Loucy (cell line): Measurements from ENCODE around the gene TCF19.

Experiments
- H2AFZ ChIP-seq: fragments of 200-600 bp; sonication (generic); 2 replicates; pipeline ENCODE4 v1.6.0; 2016; ENCODE audit warnings: antibody characterized with exemption, mild to moderate bottlenecking, low read length, moderate library complexity
- H3F3A ChIP-seq: fragments of 200-600 bp; 2 replicates; pipeline ENCODE4 v1.6.0; 2016; ENCODE audit warnings: antibody characterized with exemption, low read depth, mild to moderate bottlenecking
- H3K27me3 ChIP-seq: fragments of 200-600 bp; sonication (generic); 2 replicates; pipeline ENCODE4 v1.6.1; 2014; ENCODE audit warnings: low read length, mild to moderate bottlenecking; ENCODE audit not compliant: insufficient read depth, poor library complexity, severe bottlenecking
- H3K36me3 ChIP-seq: fragments of 200-600 bp; sonication (generic); 2 replicates; pipeline ENCODE4 v1.6.1; 2016; ENCODE audit warnings: low read length; ENCODE audit not compliant: insufficient read depth
- H3K4me1 ChIP-seq: fragments of 200-600 bp; sonication (generic); 2 replicates; pipeline ENCODE4 v1.5.1; 2014; ENCODE audit warnings: low read length, mild to moderate bottlenecking; ENCODE audit not compliant: insufficient read depth, poor library complexity, severe bottlenecking
- H3K4me2 ChIP-seq: fragments of 200-600 bp; sonication (generic); 2 replicates; pipeline ENCODE4 v1.6.0; 2014; ENCODE audit warnings: antibody characterized with exemption, low read length, low read depth, mild to moderate bottlenecking; ENCODE audit not compliant: poor library complexity, severe bottlenecking
- H3K4me3 ChIP-seq: fragments of 200-600 bp; sonication (generic); 2 replicates; pipeline ENCODE4 v1.5.1; 2014; ENCODE audit warnings: low read length, mild to moderate bottlenecking, mixed read lengths; ENCODE audit not compliant: poor library complexity, severe bottlenecking
- H3K79me2 ChIP-seq: fragments of 200-600 bp; sonication (generic); 2 replicates; pipeline ENCODE4 v1.6.1; 2014; ENCODE audit warnings: low read length; ENCODE audit not compliant: insufficient read depth
- H3K9ac ChIP-seq: fragments of 200-600 bp; sonication (generic); 2 replicates; pipeline ENCODE4 v1.6.0; 2014; ENCODE audit warnings: mild to moderate bottlenecking, low read depth, low read length, moderate library complexity; ENCODE audit not compliant: poor library complexity, severe bottlenecking
- H3K9me2 ChIP-seq: fragments of 200-600 bp; sonication (generic); replicated peaks from 2 replicates; pipeline ENCODE4 v1.6.1; 2016; ENCODE audit warnings: low read depth, low read length, mixed read lengths
- H3K9me3 ChIP-seq: fragments of 200-600 bp; sonication (generic); 2 replicates; pipeline ENCODE4 v1.6.1; 2014; ENCODE audit warnings: mild to moderate bottlenecking, antibody characterized with exemption, low read length, low read depth; ENCODE audit not compliant: insufficient read depth
- H4K20me1 ChIP-seq: fragments of 200-600 bp; sonication (generic); 2 replicates; pipeline ENCODE4 v1.6.0; 2014; ENCODE audit warnings: antibody characterized with exemption, low read length, mild to moderate bottlenecking; ENCODE audit not compliant: insufficient read depth, poor library complexity, severe bottlenecking
- EZH2phosphoT487 ChIP-seq: fragments of 200-600 bp; IDR thresholded peaks from 2 replicates; pipeline ENCODE4 v1.6.1; 2018; ENCODE audit warnings: antibody characterized with exemption, mild to moderate bottlenecking, moderate library complexity, borderline replicate concordance
- TF ChIP-seq, protein P1 (sequence below): fragments of 200-600 bp; sonication (generic); conservative IDR thresholded peaks from 2 replicates; pipeline ENCODE4 v1.5.1; 2014; ENCODE audit warnings: mild to moderate bottlenecking, antibody characterized with exemption, low read length

The TCF19 gene

GRCh38 chr6:31175971-31176370 lies 17.6 kb downstream of the TCF19 start:
- H3K36me3 ChIP-seq = no peaks in the 10 kb centered on the region
- no peaks in the 10 kb centered on the region for H4K20me1 ChIP-seq
- H2AFZ ChIP-seq = no peak overlapping the region
- peaks cover 3% of the 10 kb centered on the region; the same call in 1 of the 2 replicates for H3K79me2 ChIP-seq
- H3K9me3 ChIP-seq = no peaks in the 10 kb centered on the region
- H3K4me3 ChIP-seq = no peak overlapping the region
- no peaks in the 10 kb centered on the region for H3F3A ChIP-seq
- no peaks in the 10 kb centered on the region for H3K27me3 ChIP-seq
- H3K4me2 ChIP-seq = no peak overlapping the region
- no peaks in the 10 kb centered on the region for H3K9me2 ChIP-seq
- no peaks in the 10 kb centered on the region for H3K4me1 ChIP-seq
- TF ChIP-seq, protein P1, sequence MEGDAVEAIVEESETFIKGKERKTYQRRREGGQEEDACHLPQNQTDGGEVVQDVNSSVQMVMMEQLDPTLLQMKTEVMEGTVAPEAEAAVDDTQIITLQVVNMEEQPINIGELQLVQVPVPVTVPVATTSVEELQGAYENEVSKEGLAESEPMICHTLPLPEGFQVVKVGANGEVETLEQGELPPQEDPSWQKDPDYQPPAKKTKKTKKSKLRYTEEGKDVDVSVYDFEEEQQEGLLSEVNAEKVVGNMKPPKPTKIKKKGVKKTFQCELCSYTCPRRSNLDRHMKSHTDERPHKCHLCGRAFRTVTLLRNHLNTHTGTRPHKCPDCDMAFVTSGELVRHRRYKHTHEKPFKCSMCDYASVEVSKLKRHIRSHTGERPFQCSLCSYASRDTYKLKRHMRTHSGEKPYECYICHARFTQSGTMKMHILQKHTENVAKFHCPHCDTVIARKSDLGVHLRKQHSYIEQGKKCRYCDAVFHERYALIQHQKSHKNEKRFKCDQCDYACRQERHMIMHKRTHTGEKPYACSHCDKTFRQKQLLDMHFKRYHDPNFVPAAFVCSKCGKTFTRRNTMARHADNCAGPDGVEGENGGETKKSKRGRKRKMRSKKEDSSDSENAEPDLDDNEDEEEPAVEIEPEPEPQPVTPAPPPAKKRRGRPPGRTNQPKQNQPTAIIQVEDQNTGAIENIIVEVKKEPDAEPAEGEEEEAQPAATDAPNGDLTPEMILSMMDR = no peak
- no peak for TF ChIP-seq EZH2phosphoT487
- H3K9ac ChIP-seq = peak overlapping the region; percentile 17

DNA sequence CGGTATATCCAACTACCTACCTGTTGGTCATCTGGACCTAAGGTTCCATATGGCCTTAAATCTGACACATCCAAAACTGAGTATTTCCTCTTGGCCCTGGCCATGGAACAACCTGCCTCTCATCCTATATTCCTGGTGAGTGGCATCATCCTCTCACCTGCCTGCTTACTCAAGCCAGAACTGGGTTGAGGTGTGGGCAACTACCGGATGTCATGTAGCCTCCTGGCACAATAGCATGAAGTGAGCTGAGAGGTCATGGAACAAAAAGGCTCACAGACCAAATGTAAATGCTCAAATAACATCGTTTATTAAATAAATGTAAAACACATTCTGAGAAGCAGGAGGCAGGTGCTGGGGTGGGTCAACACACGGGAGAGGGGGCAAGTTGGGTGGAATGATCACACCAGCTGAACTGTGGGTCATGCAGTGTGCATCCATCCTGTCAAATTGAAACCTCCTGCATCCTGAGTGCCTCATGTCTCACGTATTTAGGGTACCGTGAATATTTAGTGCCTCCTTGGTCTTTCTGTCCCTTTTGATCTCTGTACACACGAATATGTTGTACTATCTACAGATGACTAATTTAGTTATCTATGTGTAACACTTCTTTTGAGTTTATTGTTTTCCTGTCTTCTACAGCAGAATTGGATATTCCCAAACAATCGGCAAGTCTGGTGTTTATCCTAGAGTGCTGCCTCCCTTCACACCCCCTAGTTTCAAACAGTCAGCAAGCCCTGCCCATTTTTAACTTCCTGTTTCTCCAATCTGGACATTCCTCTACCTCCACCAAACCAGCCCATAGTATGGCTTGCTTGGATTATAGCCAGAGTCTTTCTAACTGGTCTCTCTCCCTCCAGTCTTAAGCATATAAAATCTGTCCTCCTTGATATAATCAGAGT lies 20.0 kb downstream of the TCF19 start:
- Histone ChIP-seq H3K9ac (no peak overlapping the region), H3K4me3 (no peak overlapping the region), H3K9me3 (no peaks in the 10 kb centered on the region), H3F3A (no peaks in the 10 kb centered on the region), H3K9me2 (no peaks in the 10 kb centered on the region), H2AFZ (no peak overlapping the region), H4K20me1 (no peaks in the 10 kb centered on the region), H3K36me3 (no peaks in the 10 kb centered on the region), H3K79me2 (peaks cover 3% of the 10 kb centered on the region; the same call in 1 of the 2 replicates), H3K27me3 (no peaks in the 10 kb centered on the region), H3K4me1 (no peaks in the 10 kb centered on the region), H3K4me2 (no peak overlapping the region)
- TF ChIP-seq, protein P1 = no peak
- TF ChIP-seq EZH2phosphoT487 = no peak

GRCh38 chr6:31179042-31179386 lies 20.6 kb downstream of the TCF19 start:
- no peaks in the 10 kb centered on the region for H3K27me3 ChIP-seq
- H3K4me2 ChIP-seq = peak overlapping the region; percentile 17
- H4K20me1 ChIP-seq = no peaks in the 10 kb centered on the region
- H3K36me3 ChIP-seq = no peaks in the 10 kb centered on the region
- H3K9ac ChIP-seq = no peak overlapping the region
- no peaks in the 10 kb centered on the region for H3K9me3 ChIP-seq
- no peak for TF ChIP-seq EZH2phosphoT487
- TF ChIP-seq, protein P1 = no peak
- peaks cover 3% of the 10 kb centered on the region; the same call in 1 of the 2 replicates for H3K79me2 ChIP-seq
- no peak overlapping the region for H2AFZ ChIP-seq
- no peaks in the 10 kb centered on the region for H3K9me2 ChIP-seq
- no peaks in the 10 kb centered on the region for H3K4me1 ChIP-seq
- no peaks in the 10 kb centered on the region for H3F3A ChIP-seq
- no peak overlapping the region for H3K4me3 ChIP-seq
